ENCODE data around the gene MAPRE3.

Gene MAPRE3

GRCh38 chr2:27039871-27040270 is 69.4 kb downstream of the MAPRE3 start:
- no peak for DNase-seq (ENCODE audit: extremely low read depth, low read depth)
- no peak for TF ChIP-seq CTCF (IDR thresholded peaks at IDR 0.05; ENCODE audit: low read depth, low read length)

- DNase-seq (ENCODE audit: extremely low read depth, low read depth), result no peak
- TF ChIP-seq CTCF (IDR thresholded peaks at IDR 0.05; ENCODE audit: low read depth, low read length), result no peak
Observed at GRCh38 chr2:27040282-27040681, 69.8 kb downstream of the MAPRE3 start.

- no peak for DNase-seq (ENCODE audit: extremely low read depth, low read depth)
- no peak for TF ChIP-seq CTCF (IDR thresholded peaks at IDR 0.05; ENCODE audit: low read depth, low read length)
Observed at GRCh38 chr2:27041752-27042151, 71.3 kb downstream of the MAPRE3 start.

- no peak for DNase-seq (ENCODE audit: extremely low read depth, low read depth)
- TF ChIP-seq CTCF (IDR thresholded peaks at IDR 0.05; ENCODE audit: low read depth, low read length), result no peak
Observed at GRCh38 chr2:27042159-27042661, 71.8 kb downstream of the MAPRE3 start.

GRCh38 chr2:27042985-27043634 is 72.7 kb downstream of the MAPRE3 start:
- DNase-seq (ENCODE audit: extremely low read depth, low read depth), result no peak
- no peak for TF ChIP-seq CTCF (IDR thresholded peaks at IDR 0.05; ENCODE audit: low read depth, low read length)

GRCh38 chr2:27049422-27050280 is 79.2 kb downstream of the MAPRE3 start:
- DNase-seq (ENCODE audit: extremely low read depth, low read depth), result no peak
- TF ChIP-seq CTCF (IDR thresholded peaks at IDR 0.05; ENCODE audit: low read depth, low read length), result no peak

Measured in AG09319 (cell line).